ENCODE data around the gene DCXR. TPM values are rescaled to one million over a fixed set of nuclear protein-coding genes. Genes with fewer than 3 reads are reported as not detected.

DCXR gene
- total and polyA plus RNA-seq, 2 of the 13 experiments (the other 11 are each of a cell fraction or from before 2014, with no cell fraction given): 287 to 311 TPM

- no peak for TF ChIP-seq CREB3 (CRISPR knock-in tag; IDR thresholded peaks at IDR 0.05)
- no peak for TF ChIP-seq RNF2 (conservative IDR thresholded peaks at IDR 0.05; ENCODE audit: low read depth)
- TF ChIP-seq EP300 (IDR thresholded peaks at IDR 0.05; ENCODE audit: low read depth in 2 of 2, low read length in 2 of 2): no peak
- TF ChIP-seq EP300 (CRISPR knock-in tag; IDR thresholded peaks at IDR 0.05; ENCODE audit: borderline replicate concordance): no peak
- no peak for TF ChIP-seq FOSL1 (CRISPR knock-in tag; IDR thresholded peaks at IDR 0.05; ENCODE audit: borderline replicate concordance)
- TF ChIP-seq ZBTB1 (CRISPR knock-in tag; IDR thresholded peaks at IDR 0.05; ENCODE audit: borderline replicate concordance): no peak
- TF ChIP-seq DMAP1 (CRISPR knock-in tag; IDR thresholded peaks at IDR 0.05): no peak; the same call in 1 of the 2 replicates
- TF ChIP-seq ZNF660 (CRISPR knock-in tag; IDR thresholded peaks at IDR 0.05; ENCODE audit: borderline replicate concordance, low read depth): no peak
- no peak for TF ChIP-seq PCBP1 (IDR thresholded peaks at IDR 0.05; ENCODE audit: borderline replicate concordance, low read depth, low read length)
- TF ChIP-seq ZNF451 (CRISPR knock-in tag; IDR thresholded peaks at IDR 0.05): no peak
- TF ChIP-seq, protein P1, sequence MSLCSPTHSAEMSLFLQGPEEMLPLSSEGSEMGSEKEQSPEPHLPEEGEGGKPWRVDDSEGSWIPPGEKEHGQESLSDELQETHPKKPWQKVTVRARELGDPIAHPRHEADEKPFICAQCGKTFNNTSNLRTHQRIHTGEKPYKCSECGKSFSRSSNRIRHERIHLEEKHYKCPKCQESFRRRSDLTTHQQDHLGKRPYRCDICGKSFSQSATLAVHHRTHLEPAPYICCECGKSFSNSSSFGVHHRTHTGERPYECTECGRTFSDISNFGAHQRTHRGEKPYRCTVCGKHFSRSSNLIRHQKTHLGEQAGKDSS (CRISPR knock-in tag; IDR thresholded peaks at IDR 0.05; ENCODE audit: borderline replicate concordance, low read depth): no peak
- TF ChIP-seq, protein P2, sequence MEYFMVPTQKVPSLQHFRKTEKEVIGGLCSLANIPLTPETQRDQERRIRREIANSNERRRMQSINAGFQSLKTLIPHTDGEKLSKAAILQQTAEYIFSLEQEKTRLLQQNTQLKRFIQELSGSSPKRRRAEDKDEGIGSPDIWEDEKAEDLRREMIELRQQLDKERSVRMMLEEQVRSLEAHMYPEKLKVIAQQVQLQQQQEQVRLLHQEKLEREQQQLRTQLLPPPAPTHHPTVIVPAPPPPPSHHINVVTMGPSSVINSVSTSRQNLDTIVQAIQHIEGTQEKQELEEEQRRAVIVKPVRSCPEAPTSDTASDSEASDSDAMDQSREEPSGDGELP (IDR thresholded peaks at IDR 0.05; ENCODE audit: borderline replicate concordance, low read depth): no peak; the same call in 1 of the 2 replicates
- TF ChIP-seq ZNF484 (CRISPR knock-in tag; IDR thresholded peaks at IDR 0.05; ENCODE audit: borderline replicate concordance, low read depth): no peak
- TF ChIP-seq, protein P3, sequence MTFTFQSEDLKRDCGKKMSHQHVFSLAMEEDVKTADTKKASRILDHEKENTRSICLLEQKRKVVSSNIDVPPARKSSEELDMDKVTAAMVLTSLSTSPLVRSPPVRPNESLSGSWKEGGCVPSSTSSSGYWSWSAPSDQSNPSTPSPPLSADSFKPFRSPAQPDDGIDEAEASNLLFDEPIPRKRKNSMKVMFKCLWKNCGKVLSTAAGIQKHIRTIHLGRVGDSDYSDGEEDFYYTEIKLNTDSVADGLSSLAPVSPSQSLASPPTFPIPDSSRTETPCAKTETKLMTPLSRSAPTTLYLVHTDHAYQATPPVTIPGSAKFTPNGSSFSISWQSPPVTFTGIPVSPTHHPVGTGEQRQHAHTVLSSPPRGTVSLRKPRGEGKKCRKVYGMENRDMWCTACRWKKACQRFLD (CRISPR knock-in tag; IDR thresholded peaks at IDR 0.05; ENCODE audit: borderline replicate concordance): no peak
- no peak for TF ChIP-seq TOPORS (CRISPR knock-in tag; IDR thresholded peaks at IDR 0.05)
- peak; percentile 95; the same call in 1 of the 2 replicates for TF ChIP-seq ZNF558 (CRISPR knock-in tag; IDR thresholded peaks at IDR 0.05; ENCODE audit: borderline replicate concordance)
- 0 out of 2 replicates have a peak, but pooled peaks have one; percentile 23 for TF ChIP-seq ZNF296 (CRISPR knock-in tag; conservative IDR thresholded peaks at IDR 0.05)
- TF ChIP-seq PHF21A (CRISPR knock-in tag; IDR thresholded peaks at IDR 0.05): no peak
- TF ChIP-seq ZNF281 (CRISPR knock-in tag; IDR thresholded peaks at IDR 0.05; ENCODE audit: borderline replicate concordance): no peak
- TF ChIP-seq ZNF597 (CRISPR knock-in tag; IDR thresholded peaks at IDR 0.05): no peak
- no peak for TF ChIP-seq FOXO1 (CRISPR knock-in tag; IDR thresholded peaks at IDR 0.05)
- no peak for TF ChIP-seq HOXA9 (CRISPR knock-in tag; IDR thresholded peaks at IDR 0.05; ENCODE audit: borderline replicate concordance)
- no peak for TF ChIP-seq ZNF143 (CRISPR knock-in tag; IDR thresholded peaks at IDR 0.05)
- no peak for TF ChIP-seq ZNF775 (CRISPR knock-in tag; IDR thresholded peaks at IDR 0.05; ENCODE audit: borderline replicate concordance)
Measured at GRCh38 chr17:81999587-81999975, 37.9 kb downstream of the DCXR start (continued).
